Activated CD4-positive, alpha-beta T cell treated with anti-CD3 and anti-CD28 coated beads, Interleukin-2, amount 50 U/mL, for 24 hours (primary cell): ENCODE measurements around the gene NWD2.
"Not testable (repeated sequence)": the region's sequence is repeated elsewhere in the genome, so short reads cannot be mapped to it uniquely, and the experiment has no call there.

Experiments
- DNase-seq, 2 donors: peaks; one replicate each; pipeline ENCODE4 v3.0.0-alpha.2; 2020; ENCODE audit warnings: low read depth in 1 of 2, low spot score in 1 of 2

NWD2 gene, protein sequence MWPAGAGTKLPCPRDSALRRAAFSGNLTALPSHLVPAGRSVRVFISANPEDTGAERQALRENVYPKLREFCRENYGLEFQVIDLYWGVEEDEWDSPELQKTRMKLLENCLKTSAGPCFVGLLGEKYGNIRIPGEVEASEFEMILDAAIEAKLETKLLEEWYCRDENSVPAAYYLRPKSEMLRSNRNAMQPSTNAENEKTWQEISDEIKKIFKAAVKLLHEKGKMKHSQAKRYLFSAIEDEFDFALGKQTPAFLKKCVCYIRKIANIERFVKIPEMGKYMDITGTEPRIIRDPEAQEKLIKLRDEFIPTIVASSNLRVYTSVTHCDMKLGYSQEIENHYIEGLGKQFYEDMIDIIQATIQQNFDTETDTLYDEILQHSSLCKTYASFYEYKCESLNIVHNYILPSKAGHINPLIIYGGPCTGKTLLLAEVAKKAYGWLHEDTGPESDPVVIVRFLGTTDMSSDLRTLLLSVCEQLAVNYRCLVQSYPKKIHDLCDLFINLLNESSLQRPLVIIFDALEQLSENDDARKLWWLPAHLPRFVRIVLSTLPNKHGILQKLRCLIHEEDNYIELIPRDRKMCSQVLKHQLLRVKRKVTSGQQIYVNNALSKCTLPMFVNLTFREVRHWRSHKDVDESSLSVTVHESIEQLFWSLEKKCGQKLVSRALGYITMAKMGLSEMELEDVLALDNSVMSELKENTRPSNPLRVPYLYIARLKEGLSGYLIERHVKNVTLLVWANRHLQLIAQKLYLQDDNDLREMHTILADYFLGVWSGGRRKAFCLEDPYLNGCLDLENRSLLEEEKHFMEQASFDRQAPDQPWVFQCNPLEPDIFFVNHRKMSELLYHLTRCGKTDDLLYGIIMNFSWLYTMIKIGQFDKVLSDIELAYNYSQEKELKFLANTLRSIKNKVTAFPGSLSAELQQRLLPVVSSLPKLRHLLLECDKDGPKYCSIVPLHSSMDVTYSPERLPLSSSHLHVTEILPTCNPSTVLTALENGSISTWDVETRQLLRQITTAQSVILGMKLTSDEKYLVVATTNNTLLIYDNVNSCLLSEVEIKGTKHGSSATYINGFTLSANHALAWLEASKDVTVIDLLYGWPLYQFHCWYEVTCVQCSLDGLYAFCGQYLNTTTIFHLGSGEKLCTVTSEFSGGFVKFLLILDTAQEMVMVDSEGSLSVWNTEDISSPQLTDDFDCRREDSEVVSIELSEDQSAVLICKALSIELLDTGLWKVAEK (N-terminal part only)

DNA sequence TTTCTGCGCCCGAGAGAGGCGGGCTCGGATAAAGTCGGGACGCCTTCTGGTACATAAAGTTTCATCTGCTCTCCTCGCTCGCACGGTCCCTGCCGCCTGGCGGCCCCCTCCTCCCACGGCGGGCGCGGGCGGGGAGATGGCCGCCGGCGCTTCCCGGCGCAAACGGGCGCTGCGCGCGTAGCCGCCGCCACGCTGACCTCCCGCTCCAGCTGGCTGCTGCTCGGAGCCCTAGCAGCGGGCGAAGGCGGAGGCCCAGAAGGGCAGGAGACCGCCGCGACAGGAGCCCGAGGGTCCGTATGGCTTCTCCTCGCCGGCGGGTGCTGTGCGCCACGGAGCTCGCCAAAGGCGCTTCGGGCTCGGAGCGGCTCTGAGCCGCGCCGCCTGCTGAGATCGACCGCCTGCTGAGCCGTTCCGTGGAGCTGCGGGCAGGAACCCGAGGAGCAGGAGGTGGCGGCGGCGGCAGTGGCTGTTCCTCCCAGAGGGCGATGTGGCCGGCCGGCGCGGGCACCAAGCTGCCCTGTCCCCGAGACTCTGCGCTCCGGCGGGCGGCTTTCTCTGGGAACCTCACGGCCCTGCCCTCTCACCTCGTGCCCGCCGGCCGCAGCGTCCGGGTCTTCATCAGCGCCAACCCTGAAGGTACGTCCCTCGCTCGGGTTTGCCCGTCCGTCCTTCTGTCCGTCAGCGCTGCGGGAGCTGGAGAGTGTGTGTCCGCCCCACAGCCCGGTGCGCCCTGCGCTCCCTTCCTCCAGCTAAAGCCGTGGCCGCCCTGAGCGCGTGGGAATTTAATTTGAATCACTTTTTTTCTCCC, at the start of gene NWD2:
TSS of gene NWD2 (plus strand) at position 161 of the 808 bp plus-strand sequence. CDS start at position 486, 325 bp downstream.
- no peak for DNase-seq

DNA sequence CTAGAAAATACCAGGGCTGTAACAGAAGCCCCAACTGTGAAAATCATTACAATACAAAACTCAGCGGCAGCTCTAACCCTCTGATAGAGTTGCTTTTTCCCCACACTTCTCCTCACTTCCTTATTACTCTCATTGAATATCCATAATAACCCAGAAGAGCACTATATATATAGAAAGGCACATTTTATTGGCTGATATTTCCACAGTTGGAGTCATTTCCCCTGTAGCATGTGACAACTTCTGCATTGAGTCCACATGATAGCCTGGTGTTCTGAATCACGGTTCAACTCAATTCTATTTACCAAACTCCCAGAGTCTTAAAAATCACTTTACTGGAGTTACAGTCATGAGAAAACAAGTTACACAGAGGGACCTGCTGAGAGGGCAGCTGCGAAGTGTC, 46.6 kb upstream of the NWD2 start:
- DNase-seq: no peak

DNA sequence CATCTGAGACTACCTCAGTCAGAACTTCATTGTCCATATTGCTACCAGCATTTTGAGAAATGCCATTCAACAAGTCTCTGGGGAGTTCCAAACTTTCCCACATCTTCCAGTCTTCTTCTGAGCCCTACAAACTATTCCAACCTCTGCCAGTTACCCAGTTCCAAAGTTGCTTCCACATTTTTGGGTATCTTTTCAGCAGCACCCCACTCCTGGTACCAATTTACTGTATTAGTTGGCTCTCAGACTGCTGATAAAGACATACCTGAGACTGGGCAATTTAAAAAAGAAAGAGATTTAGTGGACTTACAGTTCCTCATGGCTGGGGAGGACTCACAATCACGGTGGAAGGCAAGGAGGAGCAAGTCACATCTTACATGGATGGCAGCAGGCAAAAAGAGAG, 39.8 kb upstream of the NWD2 start:
- DNase-seq: not testable (repeated sequence)

DNA sequence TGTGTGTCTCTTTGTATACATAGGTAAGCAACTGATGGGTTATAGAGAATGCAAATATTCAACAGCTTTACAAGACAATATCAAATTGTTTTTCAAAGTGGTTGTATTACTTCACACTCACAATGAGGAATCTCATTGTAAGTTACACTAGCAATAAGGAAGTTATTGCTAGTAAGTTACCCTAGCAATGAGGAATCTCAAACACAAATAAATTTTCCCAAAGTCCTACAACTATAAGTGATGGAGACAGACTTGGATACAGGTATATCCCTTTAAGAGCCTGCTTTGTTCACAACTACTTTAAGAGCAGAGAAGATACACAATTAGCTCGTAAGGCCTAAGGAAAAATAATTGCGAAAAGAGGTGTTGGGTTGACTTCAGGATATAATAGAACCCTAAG, 28.3 kb upstream of the NWD2 start:
- DNase-seq: no peak

DNA sequence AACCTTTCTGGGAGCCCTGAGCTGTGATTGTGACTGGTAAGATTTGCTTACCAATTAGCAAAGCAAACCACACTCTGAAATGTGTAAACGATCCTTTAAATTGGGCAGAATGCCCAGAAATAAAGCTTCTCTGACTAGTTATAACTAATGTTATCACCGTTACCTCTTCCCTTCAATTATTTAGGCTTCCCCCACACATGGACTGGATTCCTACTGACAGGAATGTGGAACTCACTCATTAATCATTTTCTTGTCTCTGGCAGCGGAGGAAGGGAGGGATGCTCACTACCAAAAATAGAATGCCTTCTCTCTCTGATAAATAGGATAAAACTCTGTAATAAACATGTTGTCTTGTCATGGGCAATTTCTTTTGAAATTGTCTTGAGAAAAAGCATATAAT, 25.3 kb upstream of the NWD2 start:
- DNase-seq: no peak

DNA sequence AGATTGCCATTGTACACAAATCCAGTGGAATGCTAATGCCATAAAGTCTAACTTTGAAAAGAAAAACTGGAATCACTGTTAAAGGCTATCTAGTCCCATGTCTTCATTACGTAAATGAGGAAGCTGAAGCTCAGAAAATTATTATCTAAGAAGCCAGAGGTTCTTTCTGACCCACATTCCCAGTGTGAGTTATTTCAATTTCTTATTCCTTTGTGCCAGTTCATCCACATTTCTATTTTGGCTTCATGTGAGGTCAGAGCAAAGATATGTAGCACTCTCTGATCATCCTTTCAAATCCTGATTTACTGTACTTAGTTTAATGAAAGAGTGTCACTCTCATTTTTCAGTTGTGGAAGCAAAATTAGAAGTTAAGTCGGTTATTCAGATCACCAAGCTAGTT, 24.6 kb upstream of the NWD2 start:
- no peak for DNase-seq

DNA sequence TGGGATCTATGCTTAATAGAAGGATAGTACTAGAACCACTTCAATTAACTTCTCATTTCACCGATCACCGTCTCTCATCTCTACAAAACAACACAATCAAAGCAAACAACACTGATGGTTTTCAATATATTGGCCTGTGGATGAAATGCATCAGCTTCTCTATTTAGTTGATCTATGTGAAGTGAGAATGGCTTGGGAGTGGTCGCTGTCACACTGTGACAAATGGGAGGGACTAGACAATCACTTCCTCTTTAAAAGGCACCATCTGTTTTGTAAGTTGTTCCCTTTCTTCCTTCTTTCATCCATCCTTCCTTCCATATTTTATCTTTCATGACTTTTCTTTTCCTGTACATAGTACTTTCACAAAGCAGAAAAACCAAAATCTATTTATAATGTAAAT, 23.9 kb upstream of the NWD2 start:
- no peak for DNase-seq

DNA sequence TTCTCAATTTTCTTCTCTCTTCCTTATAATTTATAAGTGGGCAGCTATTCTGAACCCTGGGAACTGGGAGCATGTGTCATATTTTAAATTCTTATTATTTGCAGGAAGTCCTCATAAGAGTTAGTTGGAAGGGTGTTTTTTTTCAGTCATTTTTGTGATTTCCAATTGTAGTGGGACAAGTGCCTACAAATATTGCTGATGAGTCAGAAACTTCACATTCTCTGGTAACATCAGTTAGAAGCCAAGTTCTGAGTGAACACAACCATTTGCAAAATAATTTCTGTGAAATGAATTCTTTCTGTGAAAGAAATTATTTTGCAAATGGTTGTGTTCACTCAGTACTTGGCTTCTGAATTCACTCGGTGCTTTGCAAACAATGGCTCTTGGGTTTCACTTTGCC, 20.8 kb upstream of the NWD2 start:
- no peak for DNase-seq

DNA sequence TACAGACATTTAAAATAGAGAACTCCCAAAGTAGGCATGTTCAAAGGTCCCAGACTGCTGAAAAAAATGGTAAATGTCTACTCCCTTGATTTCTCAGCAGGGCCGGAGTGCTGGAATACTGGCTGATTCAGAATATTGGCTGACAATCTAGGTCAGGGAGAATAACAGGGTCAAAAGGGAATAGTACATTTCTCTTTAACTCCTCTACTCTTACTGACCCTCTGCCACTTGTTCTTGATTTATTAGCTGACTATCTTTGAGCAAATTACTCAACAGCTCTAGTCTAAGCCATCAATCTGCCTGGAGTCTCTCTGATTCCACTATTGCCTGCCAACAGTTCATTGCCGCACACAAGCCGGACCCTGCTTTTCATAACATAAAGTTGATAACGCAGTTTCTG, 19.7 kb upstream of the NWD2 start:
- DNase-seq: no peak

DNA sequence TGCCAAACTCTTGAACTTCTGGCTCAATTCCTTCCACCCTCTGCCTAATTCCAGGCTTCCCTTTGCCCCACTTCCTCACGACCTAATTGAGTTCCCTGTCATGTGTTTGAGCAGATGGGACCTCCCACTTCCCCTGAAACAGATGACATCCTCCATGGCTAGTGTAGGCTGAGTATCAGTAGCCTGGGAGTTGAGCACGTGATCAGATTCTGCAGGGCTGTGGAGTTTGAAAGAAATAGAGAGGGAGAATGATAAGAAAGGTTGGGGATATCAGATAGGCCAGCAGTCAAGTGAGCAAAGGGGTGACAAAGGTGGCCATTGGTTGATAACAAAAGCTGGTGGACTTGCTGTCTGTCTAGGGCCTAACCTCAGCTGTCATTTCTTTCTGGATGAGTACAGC, 18.8 kb upstream of the NWD2 start:
- DNase-seq: no peak

DNA sequence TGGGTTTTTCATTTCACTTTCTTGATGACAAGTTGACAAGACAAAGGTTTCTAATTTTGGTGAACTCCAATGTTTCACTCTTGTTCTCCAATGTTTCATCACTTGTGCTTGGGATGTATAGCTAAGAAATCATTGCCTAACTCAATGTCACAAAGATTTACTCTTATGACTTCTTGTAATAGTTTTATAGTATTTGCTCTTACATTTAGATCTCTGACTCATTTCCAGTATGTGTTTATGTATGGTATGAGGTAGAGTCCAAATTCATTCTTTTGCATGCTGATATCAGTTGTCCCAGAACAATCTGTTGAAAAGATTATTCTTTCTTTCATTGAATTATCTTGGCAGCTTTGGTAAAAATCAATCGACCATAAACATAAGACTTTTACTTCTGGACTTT, 12.2 kb upstream of the NWD2 start:
- no peak for DNase-seq

DNA sequence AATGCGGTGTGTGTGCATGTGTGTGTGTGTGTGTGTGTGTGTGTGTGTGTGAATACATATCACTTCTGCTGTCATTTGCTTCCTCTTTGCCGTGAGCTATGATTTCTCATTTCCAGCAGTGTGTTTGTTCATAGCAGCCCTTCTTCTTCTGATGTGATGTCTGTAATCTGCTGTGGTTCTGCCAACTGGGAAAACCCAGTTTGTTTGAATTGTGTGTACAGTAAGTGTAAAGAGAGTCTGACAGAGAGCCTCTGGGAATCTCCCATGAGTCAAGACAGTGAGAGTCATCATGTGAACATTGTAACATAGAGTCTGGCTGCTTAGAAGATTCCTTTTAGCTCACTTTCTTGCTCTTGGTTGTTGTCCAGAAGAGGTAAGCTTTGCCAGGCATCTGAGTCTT, 8.4 kb upstream of the NWD2 start:
- DNase-seq: no peak

DNA sequence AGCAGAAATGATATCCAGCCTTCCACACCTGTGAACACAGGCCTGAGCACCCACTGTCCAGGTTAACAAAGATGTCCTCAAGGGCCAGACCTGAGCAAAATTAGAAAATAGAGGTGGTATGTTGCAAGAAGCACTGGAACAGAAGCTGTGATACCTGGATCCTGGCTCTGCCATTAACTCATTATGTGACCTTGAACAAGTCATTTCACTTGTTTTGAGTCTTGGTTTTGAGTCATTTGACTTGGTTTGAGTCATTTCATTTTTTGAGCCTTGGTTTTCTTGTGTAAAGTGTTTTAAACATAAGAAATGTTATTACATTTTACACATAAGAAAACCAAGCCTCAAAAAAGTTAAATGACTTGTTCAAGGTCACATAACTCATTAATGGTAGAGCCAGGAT, 2.9 kb upstream of the NWD2 start:
- DNase-seq: no peak

DNA sequence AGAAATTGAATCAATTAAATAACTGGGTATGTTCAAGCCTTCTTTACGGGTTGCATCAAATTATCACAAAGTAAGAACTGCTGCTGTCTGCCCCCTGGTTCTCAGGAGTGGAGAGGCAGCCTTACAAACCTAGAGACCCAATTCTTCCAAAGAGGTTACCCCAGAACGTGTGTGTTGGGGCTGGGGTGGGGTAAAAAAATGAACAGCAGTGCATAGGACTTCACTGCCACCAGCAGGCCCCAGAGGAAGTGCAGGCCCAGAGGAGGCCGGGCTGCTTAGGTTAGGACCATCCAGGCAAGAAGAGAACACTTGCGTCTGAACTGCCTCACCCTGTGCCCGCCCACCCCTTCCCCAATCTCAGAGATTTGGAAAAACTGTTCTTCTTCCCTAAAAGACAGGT, 1.5 kb upstream of the NWD2 start:
- no peak for DNase-seq

DNA sequence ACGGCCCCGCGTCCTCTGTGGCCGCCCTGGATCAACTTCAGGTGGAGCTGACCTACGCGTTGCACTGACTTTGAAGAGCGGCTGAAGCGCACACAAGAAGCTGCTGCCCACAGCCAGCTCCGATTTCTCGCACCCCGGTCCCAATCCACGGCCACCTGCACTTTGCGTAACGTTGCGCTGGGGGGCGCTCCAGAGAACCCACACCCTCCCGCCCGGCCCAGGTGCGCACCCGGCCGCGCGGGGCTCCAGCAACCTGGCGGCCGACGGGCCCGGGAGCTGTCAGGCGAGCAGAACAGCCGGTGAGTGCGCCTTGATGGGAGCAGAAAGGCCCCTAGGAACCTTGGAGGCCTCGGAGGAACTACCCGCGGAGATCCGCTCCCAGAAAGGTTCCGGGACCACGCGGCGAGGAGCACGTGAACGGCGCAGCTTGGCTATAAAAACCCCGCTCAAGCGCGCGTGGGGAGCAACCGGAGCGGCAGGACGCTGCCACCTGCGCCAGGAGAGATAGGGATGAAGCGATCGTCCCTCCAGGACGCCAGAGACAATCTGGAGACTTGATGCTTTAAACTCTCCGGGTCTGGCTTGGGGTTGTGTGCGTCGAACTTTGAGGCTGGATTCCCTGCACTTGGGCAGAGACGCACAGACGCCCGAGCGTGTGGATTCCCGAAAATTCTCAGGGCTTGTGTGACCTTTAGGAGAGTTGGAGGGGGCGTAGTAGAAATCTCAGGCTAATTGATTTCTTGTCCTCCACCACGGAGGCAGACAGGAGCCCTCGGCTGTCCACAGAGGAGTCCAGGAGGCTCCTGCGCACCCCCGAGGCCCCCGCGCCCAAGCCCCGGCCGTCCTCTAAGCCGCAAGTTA, 591 bp upstream of the NWD2 start:
- DNase-seq: no peak

DNA sequence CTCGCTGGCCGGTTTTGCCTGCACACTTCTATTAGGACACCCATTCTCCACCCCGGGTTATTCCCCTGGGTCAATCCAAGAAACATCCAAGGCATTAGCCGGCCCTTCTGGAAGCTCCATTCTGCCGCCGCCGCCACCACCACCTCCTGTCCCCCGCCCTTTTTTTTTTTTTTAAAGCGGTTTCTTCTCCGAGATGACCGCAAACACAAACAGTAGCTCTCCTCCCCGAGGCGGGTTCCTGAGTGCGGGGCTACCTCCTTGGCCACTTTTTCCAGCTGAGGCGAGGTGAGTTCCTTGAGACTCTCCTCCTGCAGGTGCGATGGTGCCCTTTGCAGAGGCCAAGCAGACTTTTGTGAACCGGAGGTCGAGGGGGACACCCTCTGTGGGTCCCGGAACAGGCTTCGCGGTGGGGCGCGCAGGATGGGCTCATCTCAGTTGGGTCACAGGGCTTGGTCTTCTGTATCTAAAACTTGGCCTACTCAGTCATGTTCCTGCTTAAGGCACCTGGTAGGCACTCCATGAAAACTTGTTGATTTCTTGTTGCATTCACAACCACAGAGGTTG, 930 bp downstream of the NWD2 start:
- no peak for DNase-seq

DNA sequence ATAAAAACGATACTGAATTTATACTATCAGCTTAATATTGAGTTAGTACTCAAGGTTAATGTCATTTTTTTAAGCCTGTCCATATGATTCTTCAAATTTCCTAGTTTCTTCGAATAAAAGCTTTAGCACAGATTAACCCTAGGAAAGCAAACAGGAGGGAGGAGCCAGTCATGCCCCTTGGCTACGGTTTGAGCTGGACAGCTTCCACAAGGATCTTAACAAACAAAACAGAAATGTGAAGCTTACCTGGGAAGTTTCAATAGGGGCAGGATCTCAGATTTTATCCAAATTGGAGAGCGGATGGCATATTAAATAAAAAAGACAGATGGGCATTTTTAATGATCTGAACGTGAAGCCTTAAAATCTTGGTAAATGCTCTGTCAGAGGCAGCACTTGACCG, 2.3 kb downstream of the NWD2 start:
- no peak for DNase-seq

DNA sequence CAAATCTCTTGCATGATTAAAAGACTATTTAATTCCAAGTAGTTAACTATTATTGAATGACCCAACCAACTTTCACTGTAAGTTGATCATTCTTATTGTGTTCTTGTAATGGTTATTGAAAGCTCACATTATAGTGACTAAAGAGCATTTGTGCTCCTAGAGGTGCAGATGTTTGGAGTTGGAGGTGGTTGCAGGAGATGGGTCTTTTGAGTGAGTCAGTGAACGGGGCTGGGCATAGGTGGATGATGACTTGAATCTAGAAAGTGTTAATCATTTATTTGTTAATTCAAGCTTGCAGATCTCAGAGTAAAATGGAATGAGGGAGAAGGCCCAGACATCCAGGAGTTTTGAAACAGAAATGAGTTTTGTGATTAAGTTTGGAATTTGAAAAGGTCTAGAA, 13.7 kb downstream of the NWD2 start:
- no peak for DNase-seq

DNA sequence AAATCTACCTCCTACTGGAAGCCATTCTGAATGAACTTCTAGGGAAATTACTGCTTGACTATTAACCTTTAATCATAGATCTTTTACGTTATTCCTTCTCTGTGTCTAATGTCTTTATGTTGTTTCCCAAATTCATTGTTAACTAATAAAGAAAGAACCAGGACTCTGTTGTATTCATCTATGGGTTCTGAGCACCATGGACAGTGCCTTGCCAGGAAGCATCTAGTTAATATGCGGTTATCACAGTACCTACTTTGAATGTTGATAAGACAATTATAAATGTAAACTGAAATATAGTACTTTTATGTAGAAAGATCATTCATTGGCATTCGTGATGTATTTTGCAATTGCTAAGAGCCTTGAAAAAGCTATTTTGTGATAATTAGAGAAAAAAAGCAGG, 23.8 kb downstream of the NWD2 start:
- no peak for DNase-seq

DNA sequence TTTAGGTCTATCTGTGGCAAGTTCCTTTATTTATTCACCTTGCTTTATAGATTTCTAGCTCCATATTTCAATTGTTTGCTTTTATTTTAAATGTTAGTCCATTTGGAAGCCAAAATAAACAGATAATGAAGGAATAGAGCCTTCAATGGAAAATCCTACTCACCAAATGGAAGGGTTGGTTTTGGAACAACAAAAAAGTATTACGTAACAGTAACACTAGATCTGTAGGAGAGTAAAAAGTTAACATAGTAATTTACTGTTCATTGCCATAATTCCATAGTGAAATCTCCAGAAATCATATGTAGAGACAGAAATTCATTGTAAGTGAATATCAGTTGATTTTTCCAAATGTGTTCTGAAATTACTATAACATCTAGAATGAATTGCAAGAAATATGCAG, 34.6 kb downstream of the NWD2 start:
- no peak for DNase-seq
